ENCODE measurements around the gene SLC47A2. TPM values are rescaled to one million over a fixed set of nuclear protein-coding genes. Genes with fewer than 3 reads are reported as not detected.

Gene SLC47A2
- total RNA-seq, 3 donors from 2014 or later, result 0.28 to 0.65 (median 0.38) TPM

DNA sequence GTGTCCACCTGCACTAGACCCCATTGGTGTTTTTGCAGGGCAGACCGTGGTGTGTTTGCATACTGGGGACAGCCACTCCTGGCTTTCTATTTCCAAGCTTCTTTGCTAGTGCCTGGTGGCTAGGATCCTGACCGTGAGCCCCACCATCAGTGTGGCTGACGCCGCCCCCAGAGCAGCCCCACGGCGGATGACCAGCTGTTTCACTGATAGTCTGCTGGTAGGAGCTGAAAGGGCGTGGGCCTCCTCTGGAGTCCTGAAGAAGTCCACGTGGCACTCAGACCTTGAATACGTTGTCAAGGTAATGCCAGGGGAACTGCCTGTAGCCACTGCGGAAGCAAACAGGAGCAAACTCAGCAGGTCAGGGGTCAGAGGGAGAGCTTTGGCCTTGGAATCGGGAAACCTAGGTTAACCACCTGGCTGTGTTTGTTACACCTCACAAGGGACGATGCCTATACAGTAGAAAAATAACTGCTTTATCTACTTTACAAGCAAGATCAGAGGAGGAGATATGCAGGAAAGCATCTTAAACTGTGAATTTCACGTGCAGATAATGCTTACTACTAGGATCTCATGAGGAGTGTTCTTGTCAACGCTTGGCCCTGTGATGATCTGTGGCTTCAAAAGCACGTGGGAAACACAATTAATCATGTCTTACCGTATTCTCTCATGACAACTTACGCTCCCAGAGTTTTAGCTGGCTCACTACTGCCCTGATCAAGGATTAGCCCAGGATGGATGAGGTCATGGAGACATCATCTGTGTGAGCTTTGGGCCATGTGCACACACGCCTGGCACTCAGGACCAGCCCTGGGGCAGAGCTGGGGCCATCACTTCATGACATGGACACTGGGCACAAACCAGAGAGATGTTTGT lies 37.6 kb downstream of the SLC47A2 start:
- DNase-seq, result no peak
- intact Hi-C loops (cut with DNase I, micrococcal nuclease), result no loop called here
- no peak for ATAC-seq
- Histone ChIP-seq H3K9me3 (no peaks in the 10 kb centered on the region), H3K36me3 (ENCODE audit: low read depth) (no peaks in the 10 kb centered on the region), H3K4me1 (ENCODE audit: low read depth) (no peaks in the 10 kb centered on the region), H3K4me3 (no peak overlapping the region)
- TF ChIP-seq, protein P1, sequence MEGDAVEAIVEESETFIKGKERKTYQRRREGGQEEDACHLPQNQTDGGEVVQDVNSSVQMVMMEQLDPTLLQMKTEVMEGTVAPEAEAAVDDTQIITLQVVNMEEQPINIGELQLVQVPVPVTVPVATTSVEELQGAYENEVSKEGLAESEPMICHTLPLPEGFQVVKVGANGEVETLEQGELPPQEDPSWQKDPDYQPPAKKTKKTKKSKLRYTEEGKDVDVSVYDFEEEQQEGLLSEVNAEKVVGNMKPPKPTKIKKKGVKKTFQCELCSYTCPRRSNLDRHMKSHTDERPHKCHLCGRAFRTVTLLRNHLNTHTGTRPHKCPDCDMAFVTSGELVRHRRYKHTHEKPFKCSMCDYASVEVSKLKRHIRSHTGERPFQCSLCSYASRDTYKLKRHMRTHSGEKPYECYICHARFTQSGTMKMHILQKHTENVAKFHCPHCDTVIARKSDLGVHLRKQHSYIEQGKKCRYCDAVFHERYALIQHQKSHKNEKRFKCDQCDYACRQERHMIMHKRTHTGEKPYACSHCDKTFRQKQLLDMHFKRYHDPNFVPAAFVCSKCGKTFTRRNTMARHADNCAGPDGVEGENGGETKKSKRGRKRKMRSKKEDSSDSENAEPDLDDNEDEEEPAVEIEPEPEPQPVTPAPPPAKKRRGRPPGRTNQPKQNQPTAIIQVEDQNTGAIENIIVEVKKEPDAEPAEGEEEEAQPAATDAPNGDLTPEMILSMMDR (IDR thresholded peaks at IDR 0.05), result no peak

DNA sequence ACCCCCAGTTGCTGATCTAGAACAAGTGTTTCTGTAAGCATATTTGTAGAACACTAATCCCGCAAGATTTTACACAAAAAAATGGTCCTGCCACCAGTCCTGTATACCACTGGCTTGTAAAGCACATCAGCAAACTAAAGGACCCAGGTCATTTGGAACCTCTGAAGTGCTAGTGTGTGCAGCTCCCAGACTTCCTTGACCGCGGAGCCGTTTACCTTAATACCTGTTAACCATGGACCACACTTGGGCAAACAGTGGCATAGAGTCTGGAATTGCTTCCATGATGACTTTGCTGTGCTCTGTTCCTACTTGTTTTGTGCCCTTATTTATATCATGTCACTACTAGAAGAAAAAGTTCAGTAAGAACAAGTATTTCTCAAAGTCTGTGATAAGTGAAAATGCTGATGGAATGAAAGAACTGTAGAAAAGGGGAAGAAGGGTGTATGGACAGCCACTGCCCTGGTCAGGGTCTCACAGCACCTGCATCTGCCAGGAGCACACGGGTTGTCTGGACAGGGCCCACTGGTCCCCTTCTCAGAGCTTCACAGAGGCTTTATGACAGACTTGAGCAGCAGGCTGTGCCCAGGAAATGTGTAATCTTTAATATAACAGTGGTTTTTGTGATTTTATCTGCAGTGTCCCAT lies 38.5 kb downstream of the SLC47A2 start:
- Histone ChIP-seq H3K4me1 (ENCODE audit: low read depth) (peaks cover 6% of the 10 kb centered on the region), H3K9me3 (no peaks in the 10 kb centered on the region), H3K36me3 (ENCODE audit: low read depth) (no peaks in the 10 kb centered on the region), H3K4me3 (no peak overlapping the region)
- intact Hi-C loops (cut with DNase I, micrococcal nuclease), result no loop called here
- no peak for ATAC-seq
- no peak for DNase-seq
- TF ChIP-seq, protein P1 (IDR thresholded peaks at IDR 0.05), result no peak

DNA sequence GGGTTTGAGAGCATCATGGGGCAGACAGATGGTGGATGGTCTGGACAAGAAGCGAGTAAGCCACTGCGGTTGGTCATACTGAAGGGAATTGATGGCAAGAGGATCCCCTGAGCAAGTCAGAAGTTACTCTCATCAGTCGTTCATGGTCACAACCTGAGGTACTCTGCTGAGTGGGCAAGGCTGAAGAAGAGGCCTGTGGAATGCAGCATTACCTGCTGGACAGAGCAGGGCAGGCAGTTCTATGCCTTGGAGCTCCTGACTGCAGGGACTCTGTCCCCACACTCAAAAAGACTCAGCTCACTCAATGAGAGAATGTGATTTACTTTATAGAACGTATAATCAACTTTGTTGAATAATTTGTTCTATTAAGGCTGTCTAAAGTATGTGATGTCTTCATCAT lies 39.5 kb downstream of the SLC47A2 start:
- Histone ChIP-seq H3K4me3 (no peak overlapping the region), H3K36me3 (ENCODE audit: low read depth) (no peaks in the 10 kb centered on the region), H3K4me1 (ENCODE audit: low read depth) (peaks cover 14% of the 10 kb centered on the region), H3K9me3 (no peaks in the 10 kb centered on the region)
- DNase-seq, result no peak
- ATAC-seq, result no peak
- intact Hi-C loops (cut with DNase I, micrococcal nuclease), result no loop called here
- TF ChIP-seq, protein P1 (IDR thresholded peaks at IDR 0.05), result no peak

DNA sequence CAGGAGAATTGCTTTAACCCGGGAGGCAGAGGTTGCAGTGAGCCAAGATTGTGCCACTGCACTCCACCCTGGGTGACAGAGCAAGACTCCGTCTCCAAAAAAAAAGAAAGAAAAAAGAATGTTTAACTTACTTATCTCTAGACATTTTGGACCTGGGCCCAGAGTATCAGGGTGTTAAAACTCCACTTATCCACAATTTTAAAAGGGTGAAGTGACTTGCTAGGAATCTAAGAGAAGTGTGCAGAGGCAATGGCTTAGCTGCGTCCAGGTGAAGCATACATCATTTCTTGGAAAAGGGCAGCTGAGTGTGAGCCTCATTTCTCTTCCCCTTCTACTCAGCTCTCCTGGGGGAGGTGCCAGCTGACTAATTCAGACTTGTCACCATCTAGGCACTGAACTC lies 42.8 kb downstream of the SLC47A2 start:
- ATAC-seq, result no peak
- intact Hi-C loops (cut with DNase I, micrococcal nuclease), result no loop called here
- TF ChIP-seq, protein P1 (IDR thresholded peaks at IDR 0.05), result no peak
- Histone ChIP-seq H3K9me3 (no peaks in the 10 kb centered on the region), H3K4me1 (ENCODE audit: low read depth) (peaks cover 19% of the 10 kb centered on the region), H3K4me3 (no peak overlapping the region), H3K36me3 (ENCODE audit: low read depth) (no peaks in the 10 kb centered on the region)
- no peak for DNase-seq

DNA sequence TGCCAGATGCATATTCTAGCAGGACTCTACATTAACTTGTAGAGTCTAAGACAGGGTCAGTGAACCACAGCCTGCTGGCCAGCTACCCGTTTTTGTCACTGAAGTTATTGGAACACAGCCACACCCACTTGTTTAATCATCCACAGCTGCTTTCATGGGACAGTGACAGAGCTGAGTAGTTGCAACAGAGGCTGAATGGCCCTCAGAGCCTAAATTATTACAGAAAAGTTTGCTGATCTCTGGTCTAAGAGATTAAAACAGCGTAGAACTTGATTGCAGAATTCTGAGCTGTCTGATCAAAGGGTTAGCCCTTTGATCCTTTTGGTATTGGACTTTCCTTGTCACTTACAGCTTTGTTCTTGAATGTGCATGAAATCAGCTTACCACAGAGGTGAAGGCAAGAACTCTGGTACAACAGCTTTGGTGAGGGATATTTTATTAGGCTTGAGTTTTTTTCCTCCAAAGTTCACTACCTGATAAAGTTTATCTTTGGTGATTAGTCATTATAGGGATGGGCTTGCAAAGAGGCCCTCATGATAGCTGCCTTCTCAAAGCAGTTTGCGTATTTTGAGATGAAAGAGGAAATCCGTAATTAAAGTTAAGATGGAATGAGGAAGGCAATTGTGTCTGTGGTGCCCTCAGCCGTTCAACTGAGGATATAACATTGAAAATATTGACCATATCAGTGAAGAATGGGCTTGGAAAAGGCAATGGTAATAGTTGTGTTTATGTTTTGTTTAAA lies 44.2 kb downstream of the SLC47A2 start:
- peak; percentile 91 for ATAC-seq
- Histone ChIP-seq H3K36me3 (ENCODE audit: low read depth) (no peaks in the 10 kb centered on the region), H3K4me3 (no peak overlapping the region), H3K9me3 (no peaks in the 10 kb centered on the region), H3K4me1 (ENCODE audit: low read depth) (peaks cover 19% of the 10 kb centered on the region)
- peak in 2 of 3 donors; percentile 36 to 68 for DNase-seq
- intact Hi-C loops (cut with DNase I, micrococcal nuclease), result no loop called here
- TF ChIP-seq, protein P1 (IDR thresholded peaks at IDR 0.05), result no peak

Data from mucosa of descending colon (tissue), 3 donors.